Naive thymus-derived CD4-positive, alpha-beta T cell (primary cell): ENCODE data around the gene LDLRAD4. TPM values are rescaled to one million over a fixed set of nuclear protein-coding genes. Genes with fewer than 3 reads are reported as not detected.
A peak's percentile ranks its signal among the peaks of the same experiment; 100 is the strongest.

Source experiments
- ATAC-seq: fragments of 150-1000 bp; cut with Tn5 transposase; 2 replicates; pipeline ENCODE4 v1.10.0; 2021; ENCODE audit warnings: mild to moderate bottlenecking, moderate library complexity
- CTCF ChIA-PET: fragments of 350-600 bp; sonication (Branson Sonifier 250); formaldehyde crosslinking; loops from one replicate; lab custom pipeline; 2021; ENCODE audit warnings: antibody characterized with exemption; lab: Charles Lee
- POLR2A ChIA-PET: fragments of 350-600 bp; sonication (Branson Sonifier 250); formaldehyde crosslinking; loops from one replicate; lab custom pipeline; 2021; ENCODE audit warnings: antibody characterized with exemption, inconsistent platforms; lab: Charles Lee
- DNase-seq, 9 donors: peaks; one replicate each; pipeline versions ENCODE4 v3.0.0 to v3.0.0-alpha.2; 2020 to 2022; ENCODE audit warnings: mixed read lengths in 1 of 9
- H3K27ac ChIP-seq: one replicate; pipeline ENCODE4 v1.7.0; 2013; ENCODE audit warnings: mild to moderate bottlenecking, low read depth, low read length, moderate library complexity
- H3K27me3 ChIP-seq, 2 donors: one replicate each; pipeline ENCODE4 v1.7.0; 2013; ENCODE audit warnings: low read length in 2 of 2, mild to moderate bottlenecking in 2 of 2, moderate library complexity in 2 of 2; ENCODE audit not compliant: control insufficient read depth in 2 of 2, insufficient read depth in 2 of 2
- H3K36me3 ChIP-seq, 3 experiments: 1 replicate in 2 of 3; 2 replicates in 1 of 3; pipeline ENCODE4 v1.7.0; 2013; ENCODE audit warnings: low read length in 3 of 3, mild to moderate bottlenecking in 3 of 3, moderate library complexity in 1 of 3; ENCODE audit not compliant: insufficient read depth in 3 of 3, control insufficient read depth in 2 of 3
- H3K4me1 ChIP-seq, 2 donors: one replicate each; pipeline ENCODE4 v1.7.0; 2013; ENCODE audit warnings: low read length in 2 of 2, mild to moderate bottlenecking in 2 of 2, moderate library complexity in 1 of 2; ENCODE audit not compliant: control insufficient read depth in 2 of 2, insufficient read depth in 2 of 2
- H3K4me3 ChIP-seq: 2 replicates; pipeline ENCODE4 v1.7.0; 2013; ENCODE audit warnings: mild to moderate bottlenecking, low read length
- H3K9me3 ChIP-seq, 3 experiments: 1 replicate in 2 of 3; 2 replicates in 1 of 3; pipeline ENCODE4 v1.7.0; 2013; ENCODE audit warnings: low read length in 3 of 3; ENCODE audit not compliant: control insufficient read depth in 2 of 3
- H3K27ac Mint-ChIP-seq, 9 donors: one replicate each; pipeline ENCODE4 v1.8.0; 2020 to 2022; ENCODE audit warnings: mixed read lengths in 9 of 9, mild to moderate bottlenecking in 8 of 9, moderate library complexity in 5 of 9, inconsistent platforms in 2 of 9
- H3K27me3 Mint-ChIP-seq, 5 donors: one replicate each; pipeline ENCODE4 v1.8.0; 2021 to 2022; ENCODE audit warnings: mixed read lengths in 5 of 5, mild to moderate bottlenecking in 1 of 5
- H3K36me3 Mint-ChIP-seq, 5 donors: one replicate each; pipeline ENCODE4 v1.8.0; 2020 to 2022; ENCODE audit warnings: mixed read lengths in 5 of 5, mild to moderate bottlenecking in 3 of 5, inconsistent platforms in 1 of 5
- H3K4me1 Mint-ChIP-seq, 7 donors: one replicate each; pipeline ENCODE4 v1.8.0; 2020 to 2022; ENCODE audit warnings: mixed read lengths in 7 of 7, mild to moderate bottlenecking in 3 of 7, inconsistent platforms in 1 of 7
- H3K4me3 Mint-ChIP-seq, 10 donors: one replicate each; pipeline ENCODE4 v1.8.0; 2020 to 2022; ENCODE audit warnings: mild to moderate bottlenecking in 10 of 10, mixed read lengths in 10 of 10, moderate library complexity in 6 of 10, inconsistent platforms in 2 of 10
- H3K9me3 Mint-ChIP-seq, 11 donors: one replicate each; pipeline ENCODE4 v1.8.0; 2020 to 2022; ENCODE audit warnings: mixed read lengths in 11 of 11, mild to moderate bottlenecking in 4 of 11, inconsistent platforms in 1 of 11, moderate library complexity in 1 of 11
- intact Hi-C, 2 donors: fragments of 100-400 bp; cut with micrococcal nuclease; formaldehyde crosslinking; loops; one replicate each; pipeline ENCODE4 v1.15.1; 2023
- polyA plus RNA-seq, 2 donors: library from polyadenylated mRNA; unstranded; fragments of 300-500 nt; fragmentation: Illumina TruSeq; gene quantifications; one replicate each; pipeline ENCODE4 v1.2.3, GENCODE V29; 2021
- total RNA-seq, 6 experiments: library from RNA in 5 of 6; stranded (reverse) in 5 of 6; gene quantifications; 1 replicate in 5 of 6; 2 replicates in 1 of 6; pipeline ENCODE4 v1.2.3 and lab custom pipeline; 2021 to 2026

The LDLRAD4 gene
- total and polyA plus RNA-seq, 7 experiments from 2014 or later = 13.0 to 84.3 (median 53.7) TPM

DNA sequence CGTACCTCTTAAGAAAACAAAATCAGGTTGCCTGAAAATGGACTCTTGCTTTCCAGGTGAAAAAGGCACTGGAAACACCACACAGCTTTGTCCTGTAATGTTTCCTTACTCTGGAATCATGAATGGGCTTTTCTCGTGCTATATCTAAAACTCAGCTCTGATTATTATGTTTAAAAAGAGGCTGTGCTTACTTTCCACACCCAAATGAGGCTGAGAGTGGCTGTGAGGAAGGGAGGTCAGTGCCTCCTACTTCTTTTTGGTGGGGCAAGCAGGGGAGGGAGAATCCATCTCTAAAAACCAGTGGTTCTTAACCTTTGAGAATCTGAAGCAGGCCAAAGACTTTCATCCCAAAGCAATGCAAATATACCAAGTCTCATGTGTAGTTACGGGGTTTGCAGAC lies 359.2 kb downstream of the LDLRAD4 start:
- intact Hi-C loops = loop anchor here (1.0 to 5.0 kb wide), 4 partner anchors 8 to 35 kb away; no protein-coding TSS in a partner anchor
- no peaks in the 10 kb centered on the region for H3K27me3 Mint-ChIP-seq
- ChIA-PET CTCF (interaction anchor here (0.6 to 1.5 kb wide), 2 partner anchors 362 to 684 kb away, joined by 3 to 9 read pairs; no protein-coding TSS in a partner anchor), POLR2A (no interaction called here)
- H3K4me1 ChIP-seq = peaks cover 5 to 13% of the 10 kb centered on the region in 2 donors
- H3K27me3 ChIP-seq = no peaks in the 10 kb centered on the region
- H3K4me3 Mint-ChIP-seq = peak overlapping the region in 5 of 10 donors; percentile 34 to 70 (median 66)
- ATAC-seq (no peak), DNase-seq (no peak)
- H3K27ac Mint-ChIP-seq = peak overlapping the region in 6 of 9 donors; percentile 7 to 83 (median 51)
- peaks cover 35 to 60% (median 53%) of the 10 kb centered on the region in 7 donors for H3K4me1 Mint-ChIP-seq
- no peaks in the 10 kb centered on the region for H3K9me3 Mint-ChIP-seq
- peaks cover 0 to 23% (median 12%) of the 10 kb centered on the region in 5 donors for H3K36me3 Mint-ChIP-seq
- no peaks in the 10 kb centered on the region for H3K36me3 ChIP-seq
- no peak overlapping the region for H3K4me3 ChIP-seq
- no peak overlapping the region for H3K27ac ChIP-seq
- H3K9me3 ChIP-seq = no peaks in the 10 kb centered on the region

DNA sequence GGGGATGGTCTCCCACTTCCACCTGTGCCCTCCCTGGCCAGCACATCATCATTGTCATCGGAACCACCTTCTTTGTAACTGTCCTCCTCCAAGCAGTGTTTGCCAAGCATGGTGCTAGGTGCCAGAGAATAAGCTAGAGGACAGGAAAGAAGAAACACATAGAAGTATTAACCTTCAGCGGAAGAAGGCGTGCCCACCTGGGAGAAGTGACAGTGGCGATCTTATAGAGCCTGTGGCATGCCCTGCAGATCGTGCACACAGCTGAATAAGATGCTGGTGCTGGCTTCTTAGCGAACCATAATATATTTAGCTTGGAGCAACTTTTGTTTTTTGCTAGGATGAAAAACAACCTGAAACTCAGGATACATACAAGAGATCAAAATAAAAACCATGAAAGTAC lies 359.8 kb downstream of the LDLRAD4 start:
- H3K27me3 Mint-ChIP-seq = no peaks in the 10 kb centered on the region
- H3K4me1 Mint-ChIP-seq = peaks cover 35 to 60% (median 53%) of the 10 kb centered on the region in 7 donors
- ATAC-seq (no peak), DNase-seq (no peak)
- Histone ChIP-seq H3K36me3 (no peaks in the 10 kb centered on the region), H3K4me3 (no peak overlapping the region), H3K4me1 (peaks cover 5 to 13% of the 10 kb centered on the region in 2 donors), H3K9me3 (no peaks in the 10 kb centered on the region), H3K27ac (no peak overlapping the region), H3K27me3 (no peaks in the 10 kb centered on the region)
- intact Hi-C loops = loop anchor here in 1 of 2 donors (5.0 kb wide), 1 partner anchor 34 kb away; no protein-coding TSS in a partner anchor
- H3K9me3 Mint-ChIP-seq = no peaks in the 10 kb centered on the region
- H3K36me3 Mint-ChIP-seq = peaks cover 0 to 26% (median 12%) of the 10 kb centered on the region in 5 donors
- POLR2A ChIA-PET = no interaction called here
- CTCF ChIA-PET = interaction anchor here (1.5 kb wide), 1 partner anchor 362 kb away, joined by 9 read pairs; no protein-coding TSS in a partner anchor
- H3K27ac Mint-ChIP-seq = peak overlapping the region in 5 of 9 donors; percentile 7 to 74 (median 35)
- peak overlapping the region in 3 of 10 donors; percentile 8 to 55 (median 42) for H3K4me3 Mint-ChIP-seq

- H3K27me3 Mint-ChIP-seq = no peaks in the 10 kb centered on the region
- peaks cover 44 to 65% (median 58%) of the 10 kb centered on the region in 7 donors for H3K4me1 Mint-ChIP-seq
- ATAC-seq (peak; percentile 71), DNase-seq (no peak)
- no peak overlapping the region for H3K27ac ChIP-seq
- ChIA-PET CTCF (no interaction called here), POLR2A (no interaction called here)
- intact Hi-C loops = loop anchor here in 1 of 2 donors (5.0 kb wide), 1 partner anchor 32 kb away; no protein-coding TSS in a partner anchor
- H3K4me1 ChIP-seq = peaks cover 5 to 13% of the 10 kb centered on the region in 2 donors
- peaks cover 10 to 28% (median 16%) of the 10 kb centered on the region in 5 donors for H3K36me3 Mint-ChIP-seq
- H3K27ac Mint-ChIP-seq = peak overlapping the region in 4 of 9 donors; percentile 39 to 78 (median 54)
- H3K9me3 Mint-ChIP-seq = no peaks in the 10 kb centered on the region
- no peaks in the 10 kb centered on the region for H3K27me3 ChIP-seq
- H3K4me3 Mint-ChIP-seq = peak overlapping the region in 1 of 10 donors; percentile 37
- no peak overlapping the region for H3K4me3 ChIP-seq
- peaks cover 0 to 13% (median 0%) of the 10 kb centered on the region in 3 experiments for H3K36me3 ChIP-seq
- no peaks in the 10 kb centered on the region for H3K9me3 ChIP-seq
Observed at GRCh38 chr18:13579874-13580273, 361.3 kb downstream of the LDLRAD4 start.

DNA sequence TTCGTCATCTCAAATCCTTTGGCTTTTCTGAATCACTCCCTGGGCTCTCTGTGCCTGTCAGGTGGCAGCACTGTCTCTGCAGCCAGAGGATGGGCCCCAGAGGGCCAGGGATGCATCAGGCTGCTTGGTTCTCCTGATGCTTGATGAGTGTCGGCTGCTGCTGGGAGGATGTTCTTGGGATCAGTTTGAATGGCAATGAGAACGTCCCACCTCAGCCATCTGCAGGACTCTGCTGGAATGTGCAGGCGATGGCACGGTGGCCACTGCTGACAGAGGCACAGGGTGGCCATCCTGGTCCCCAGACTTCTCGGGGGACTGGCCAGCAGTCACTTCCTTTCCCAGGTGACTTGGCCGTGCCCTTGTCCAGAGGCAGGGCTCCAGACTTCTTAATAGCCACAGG lies 361.8 kb downstream of the LDLRAD4 start:
- intact Hi-C loops = no loop called here
- Mint-ChIP-seq H3K9me3 (no peaks in the 10 kb centered on the region), H3K4me1 (peaks cover 44 to 65% (median 58%) of the 10 kb centered on the region in 7 donors), H3K27me3 (no peaks in the 10 kb centered on the region), H3K27ac (peak overlapping the region in 3 of 9 donors; percentile 28 to 78 (median 44)), H3K4me3 (peak overlapping the region in 1 of 10 donors; percentile 37), H3K36me3 (peaks cover 9 to 29% (median 12%) of the 10 kb centered on the region in 5 donors)
- H3K4me1 ChIP-seq = peaks cover 5 to 13% of the 10 kb centered on the region in 2 donors
- no peaks in the 10 kb centered on the region for H3K9me3 ChIP-seq
- DNase-seq (no peak), ATAC-seq (no peak)
- no peaks in the 10 kb centered on the region for H3K27me3 ChIP-seq
- no peak overlapping the region for H3K27ac ChIP-seq
- POLR2A ChIA-PET = no interaction called here
- H3K36me3 ChIP-seq = peaks cover 0 to 13% (median 0%) of the 10 kb centered on the region in 3 experiments
- CTCF ChIA-PET = no interaction called here
- no peak overlapping the region for H3K4me3 ChIP-seq

GRCh38 chr18:13580991-13581390 lies 362.4 kb downstream of the LDLRAD4 start:
- H3K27ac ChIP-seq = no peak overlapping the region
- ChIA-PET POLR2A (no interaction called here), CTCF (no interaction called here)
- H3K9me3 ChIP-seq = no peaks in the 10 kb centered on the region
- ATAC-seq (no peak), DNase-seq (no peak)
- peaks cover 8 to 30% (median 10%) of the 10 kb centered on the region in 5 donors for H3K36me3 Mint-ChIP-seq
- intact Hi-C loops = no loop called here
- H3K36me3 ChIP-seq = peaks cover 0 to 13% (median 0%) of the 10 kb centered on the region in 3 experiments
- H3K27me3 Mint-ChIP-seq = no peaks in the 10 kb centered on the region
- no peaks in the 10 kb centered on the region for H3K9me3 Mint-ChIP-seq
- no peak overlapping the region for H3K4me3 ChIP-seq
- H3K4me3 Mint-ChIP-seq = no peak overlapping the region
- H3K4me1 ChIP-seq = peaks cover 5 to 13% of the 10 kb centered on the region in 2 donors
- no peak overlapping the region for H3K27ac Mint-ChIP-seq
- H3K4me1 Mint-ChIP-seq = peaks cover 44 to 65% (median 57%) of the 10 kb centered on the region in 7 donors
- H3K27me3 ChIP-seq = no peaks in the 10 kb centered on the region

- H3K4me1 Mint-ChIP-seq = peaks cover 42 to 66% (median 53%) of the 10 kb centered on the region in 7 donors
- POLR2A ChIA-PET = no interaction called here
Observed at GRCh38 chr18:13581496-13582177, 363.1 kb downstream of the LDLRAD4 start.

More at GRCh38 chr18:13581496-13582177, 363.1 kb downstream of the LDLRAD4 start:
- no peak overlapping the region for H3K4me3 ChIP-seq
- Mint-ChIP-seq H3K4me3 (no peak overlapping the region), H3K27ac (no peak overlapping the region), H3K27me3 (no peaks in the 10 kb centered on the region), H3K36me3 (peaks cover 9 to 34% (median 10%) of the 10 kb centered on the region in 5 donors), H3K9me3 (no peaks in the 10 kb centered on the region)
- H3K36me3 ChIP-seq = peaks cover 0 to 13% (median 0%) of the 10 kb centered on the region in 3 experiments
- H3K9me3 ChIP-seq = no peaks in the 10 kb centered on the region
- CTCF ChIA-PET = no interaction called here
- H3K27ac ChIP-seq = no peak overlapping the region
- ATAC-seq = no peak
- DNase-seq = no peak
- H3K27me3 ChIP-seq = no peaks in the 10 kb centered on the region
- intact Hi-C loops = no loop called here
- H3K4me1 ChIP-seq = peaks cover 5 to 13% of the 10 kb centered on the region in 2 donors
